ENCODE measurements around the gene TBL1X. TPM values are rescaled to one million over a fixed set of nuclear protein-coding genes. Genes with fewer than 3 reads are reported as not detected.

TBL1X gene
- total RNA-seq, 6 donors from 2014 or later = 6.3 to 21.4 (median 12.8) TPM

- WGBS, 2 donors = 63 to 68% methylated on average over 5 to 6 of the region's 6 CpGs
- Histone ChIP-seq H3K4me1 (peaks cover 0 to 37% (median 15%) of the 10 kb centered on the region in 4 donors), H3K36me3 (no peaks in the 10 kb centered on the region), H3K4me3 (no peak overlapping the region), H3K27ac (no peak overlapping the region), H3K27me3 (peaks cover 0 to 13% (median 0%) of the 10 kb centered on the region in 4 donors), H3K9me3 (no peaks in the 10 kb centered on the region)
- TF ChIP-seq CTCF (IDR thresholded peaks at IDR 0.05) (no peak), EP300 (IDR thresholded peaks at IDR 0.05) (no peak), POLR2A (IDR thresholded peaks at IDR 0.05) (no peak), POLR2AphosphoS5 (IDR thresholded peaks at IDR 0.05) (no peak)
- DNase-seq = no peak
- no peak for ATAC-seq (ENCODE audit: low FRiP score in 2 of 2)
Measured at GRCh38 chrX:9461087-9461486, 3.8 kb upstream of the TBL1X start.

- no peaks in the 10 kb centered on the region for H3K9me3 ChIP-seq
- ATAC-seq (ENCODE audit: low FRiP score in 2 of 2) = no peak
- H3K27me3 ChIP-seq = peaks cover 0 to 16% (median 0%) of the 10 kb centered on the region in 4 donors
- H3K4me1 ChIP-seq = peaks cover 0 to 48% (median 16%) of the 10 kb centered on the region in 4 donors
- TF ChIP-seq CTCF (IDR thresholded peaks at IDR 0.05) = no peak
- no peak for TF ChIP-seq EP300 (IDR thresholded peaks at IDR 0.05)
- H3K27ac ChIP-seq = no peak overlapping the region
- H3K36me3 ChIP-seq = no peaks in the 10 kb centered on the region
- WGBS, 2 donors = 46 to 51% methylated on average over 6 of the region's 6 CpGs
- H3K4me3 ChIP-seq = no peak overlapping the region
- no peak for DNase-seq
Measured at GRCh38 chrX:9462456-9462855, 2.4 kb upstream of the TBL1X start.

GRCh38 chrX:9465380-9466123, 694 bp downstream of the TBL1X start:
- H3K36me3 ChIP-seq = no peaks in the 10 kb centered on the region
- H3K4me1 ChIP-seq = peaks cover 0 to 48% (median 16%) of the 10 kb centered on the region in 4 donors
- TF ChIP-seq CTCF (IDR thresholded peaks at IDR 0.05) (no peak), POLR2AphosphoS5 (IDR thresholded peaks at IDR 0.05) (no peak), EP300 (IDR thresholded peaks at IDR 0.05) (no peak), POLR2A (IDR thresholded peaks at IDR 0.05) (no peak)
- H3K4me3 ChIP-seq = peak overlapping the region; percentile 58 to 69 (median 62)
- H3K27me3 ChIP-seq = peaks cover 0 to 16% (median 0%) of the 10 kb centered on the region in 4 donors
- no peaks in the 10 kb centered on the region for H3K9me3 ChIP-seq
- H3K27ac ChIP-seq = peak overlapping the region; percentile 60 to 81 (median 70)
- 28% methylated on average over 20 of the region's 87 CpGs; no CpG with 5 or more reads in 1 of the 2 donors for WGBS, 2 donors
- peak in 1 of 2 donors; percentile 87 for DNase-seq
- ATAC-seq (ENCODE audit: low FRiP score in 2 of 2) = peak in 1 of 2 donors; percentile 24

- DNase-seq = peak; percentile 44 to 79
- WGBS, 2 donors = 0 to 2% methylated on average over 1 to 17 of the region's 31 CpGs
- Histone ChIP-seq H3K9me3 (no peaks in the 10 kb centered on the region), H3K36me3 (no peaks in the 10 kb centered on the region), H3K4me3 (peak overlapping the region; percentile 58 to 69 (median 62)), H3K4me1 (peaks cover 0 to 48% (median 16%) of the 10 kb centered on the region in 4 donors), H3K27ac (peak overlapping the region; percentile 60 to 81 (median 70)), H3K27me3 (peaks cover 0 to 16% (median 0%) of the 10 kb centered on the region in 4 donors)
- TF ChIP-seq POLR2A (IDR thresholded peaks at IDR 0.05) (no peak), EP300 (IDR thresholded peaks at IDR 0.05) (no peak), CTCF (IDR thresholded peaks at IDR 0.05) (no peak), POLR2AphosphoS5 (IDR thresholded peaks at IDR 0.05) (peak in 1 of 2 donors; percentile 35)
- ATAC-seq (ENCODE audit: low FRiP score in 2 of 2) = peak in 1 of 2 donors; percentile 39
Measured at GRCh38 chrX:9466124-9466495, 1.3 kb downstream of the TBL1X start.
